NCI-H1092 treated with DMSO at 0.1 percent for 48 hours (cell line): Measurements from ENCODE around the gene CNPY1.

ENCODE experiments used
- DNase-seq: peaks from one replicate; lab custom pipeline; 2025; lab: John Stamatoyannopoulos, UW

The CNPY1 gene

DNA sequence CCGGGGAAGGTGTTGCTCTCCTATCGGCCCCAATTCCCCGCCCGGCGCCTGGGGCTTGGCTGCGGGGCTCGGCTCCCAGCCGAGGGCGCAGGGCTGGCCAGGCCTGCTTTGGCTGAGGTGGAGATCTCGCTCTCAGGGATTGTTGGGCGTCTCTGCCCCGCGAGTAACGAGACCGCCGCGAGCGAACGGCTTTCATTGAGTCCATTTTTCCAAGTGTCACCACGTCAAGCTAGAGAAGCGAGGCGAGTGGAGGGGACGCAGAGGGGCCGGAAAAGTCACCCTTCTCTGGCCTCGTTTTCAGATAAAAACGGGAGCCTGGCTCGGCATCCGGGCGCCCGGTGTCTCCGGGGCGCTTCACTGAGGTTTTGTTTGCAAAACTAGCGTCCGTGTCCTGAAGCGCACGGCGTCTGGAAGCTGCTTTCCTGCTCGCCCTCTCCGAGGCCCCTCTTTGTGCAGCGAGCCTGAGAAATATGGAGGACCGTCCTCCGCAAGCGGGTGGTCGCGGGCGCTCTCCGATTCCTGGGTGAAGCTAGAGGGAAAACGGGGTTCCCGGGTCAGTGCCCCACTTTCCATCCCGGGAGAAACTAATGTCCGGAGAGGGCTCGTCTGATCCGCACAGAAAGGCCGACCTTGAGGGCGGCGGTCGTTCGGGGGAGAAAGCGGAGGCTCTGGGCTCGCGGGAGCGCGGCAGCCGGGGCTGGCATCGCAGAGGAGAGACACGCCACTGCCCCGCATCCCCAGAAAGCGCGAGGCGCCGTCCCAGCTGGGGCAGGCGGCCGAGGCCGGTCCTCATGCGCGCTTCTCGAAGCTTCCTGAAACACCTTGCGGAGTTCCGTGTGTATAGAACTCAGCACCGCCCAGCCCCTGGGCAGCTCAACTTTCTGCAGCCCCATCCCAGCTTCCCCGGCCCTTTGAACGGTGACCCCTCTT lies 91.9 kb downstream of the CNPY1 start:
- peak; percentile 45 for DNase-seq

DNA sequence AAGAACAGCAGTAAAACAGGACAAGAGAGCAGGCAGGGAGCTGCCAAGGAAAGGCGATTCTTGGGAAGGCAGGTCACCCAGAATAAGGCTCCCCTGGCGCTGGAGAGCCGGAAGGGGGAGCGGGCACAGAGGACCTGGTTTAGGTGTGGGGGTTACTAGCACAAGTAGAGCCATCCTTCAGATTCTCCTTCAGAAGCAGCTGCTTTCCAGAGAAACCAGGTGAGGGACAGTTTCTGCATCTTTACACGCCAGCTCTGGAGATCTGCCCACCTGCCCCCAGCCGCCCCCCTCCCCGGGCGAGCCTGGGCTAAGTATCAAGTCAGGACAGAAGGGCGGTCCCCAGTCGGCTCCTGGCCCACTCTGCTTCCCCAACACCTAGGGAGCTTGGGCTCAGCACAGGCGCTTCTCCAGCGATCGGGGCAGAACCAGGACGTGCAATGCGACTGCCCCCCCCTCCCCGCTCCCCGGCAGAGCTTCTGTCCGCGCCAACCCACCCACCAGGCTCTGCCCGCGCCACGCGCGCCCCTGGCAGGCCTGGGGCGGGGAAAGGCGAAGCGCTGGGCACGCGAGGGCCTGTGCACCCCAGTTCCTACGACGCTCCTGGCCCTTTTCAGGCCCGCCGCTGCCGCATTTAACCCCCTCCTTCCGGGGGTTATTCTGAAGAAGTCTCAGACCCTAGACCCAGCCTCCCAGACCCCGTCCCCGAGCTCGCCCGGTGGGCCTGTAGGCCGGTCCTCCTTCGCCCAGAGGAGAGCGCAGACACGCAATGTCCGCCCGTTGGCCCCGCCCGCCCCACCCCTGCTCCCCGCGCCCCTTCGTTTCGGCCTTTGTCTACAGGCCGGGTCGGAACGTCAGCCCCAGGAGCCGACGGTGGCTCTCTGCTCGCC lies 92.8 kb downstream of the CNPY1 start:
- no peak for DNase-seq

DNA sequence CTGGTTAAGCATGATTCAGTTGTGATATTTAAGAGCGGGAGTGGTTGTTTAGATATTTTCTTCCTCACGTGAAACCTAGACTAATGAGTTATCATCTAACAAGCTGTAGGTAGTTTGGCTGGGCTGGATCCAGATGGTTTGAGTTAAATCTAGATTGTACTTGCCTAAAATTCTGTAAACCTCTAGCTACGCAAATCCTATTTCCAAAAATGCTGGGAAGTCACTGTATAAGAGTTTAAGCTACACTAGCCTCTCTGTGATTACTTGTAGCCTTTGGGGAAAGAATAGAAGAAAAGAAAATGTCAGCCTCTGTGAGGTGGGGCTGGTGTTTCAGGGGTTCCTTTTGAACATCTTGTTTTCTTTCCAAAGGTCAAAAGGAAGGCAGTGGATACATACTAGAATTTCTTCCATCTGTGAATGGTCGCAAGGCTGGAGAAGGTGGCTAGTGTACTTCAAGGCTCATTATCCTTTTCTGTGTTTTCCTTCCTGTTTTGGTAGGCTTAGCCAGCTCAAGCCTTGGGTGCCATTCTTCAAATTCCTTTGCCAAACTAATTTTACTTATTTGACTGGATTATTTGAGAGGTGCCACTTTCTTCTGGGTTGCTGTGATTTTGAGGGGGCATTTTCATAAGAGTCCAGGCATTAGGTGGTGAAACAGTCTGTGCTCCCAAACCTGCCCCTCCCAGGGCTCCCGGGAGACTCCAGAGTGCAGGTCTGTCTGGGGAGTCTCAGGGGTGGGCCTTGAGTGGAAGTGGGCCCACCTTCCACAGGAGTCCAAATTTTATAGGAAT lies 93.7 kb downstream of the CNPY1 start:
- no peak for DNase-seq

DNA sequence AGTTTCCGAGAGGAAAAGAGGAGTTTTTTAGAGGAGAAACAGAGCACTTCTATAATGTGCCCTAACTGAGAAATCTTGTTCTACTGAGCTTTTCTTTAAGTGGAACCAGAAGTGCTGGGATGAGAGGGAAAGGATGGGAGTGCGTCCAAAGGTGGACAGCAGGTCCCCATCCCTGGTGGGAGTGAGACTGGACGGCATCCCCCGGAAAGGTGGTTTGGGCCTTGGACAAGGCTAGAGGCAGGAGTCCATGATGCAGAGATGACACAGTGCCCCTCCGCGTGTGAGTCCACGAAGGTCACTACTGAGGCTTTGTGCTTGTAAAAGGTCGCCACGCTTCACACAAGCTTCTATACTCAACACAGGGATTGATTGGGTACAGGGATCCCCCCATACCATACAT lies 94.5 kb downstream of the CNPY1 start:
- no peak for DNase-seq
